H9 (cell line): ENCODE data around the gene ALG14. TPM values are rescaled to one million over a fixed set of nuclear protein-coding genes. Genes with fewer than 3 reads are reported as not detected.

Experiments used
- DNase-seq: peaks from one replicate; pipeline ENCODE4 v3.0.0-alpha.2; 2017
- H2AFZ ChIP-seq: one replicate; pipeline ENCODE4 v1.6.1; 2013; ENCODE audit warnings: mild to moderate bottlenecking, low read length, control low read depth, moderate library complexity
- H2AK5ac ChIP-seq: 2 replicates; pipeline ENCODE4 v1.6.1; 2013; ENCODE audit warnings: low read length, control low read depth, mixed read lengths; ENCODE audit not compliant: insufficient read length
- H2BK120ac ChIP-seq: one replicate; pipeline ENCODE4 v1.6.1; 2013; ENCODE audit warnings: low read depth, mild to moderate bottlenecking, low read length, control low read depth, inconsistent platforms; ENCODE audit not compliant: poor library complexity, severe bottlenecking
- H2BK12ac ChIP-seq: 2 replicates; pipeline ENCODE4 v1.6.1; 2013; ENCODE audit warnings: low read length, control low read depth, mixed read lengths, low read depth; ENCODE audit not compliant: insufficient read length
- H2BK15ac ChIP-seq: 2 replicates; pipeline ENCODE4 v1.6.1; 2013; ENCODE audit warnings: low read depth, low read length, control low read depth
- H2BK20ac ChIP-seq: one replicate; pipeline ENCODE4 v1.6.1; 2013; ENCODE audit warnings: low read depth, mild to moderate bottlenecking, low read length, control low read depth, inconsistent platforms; ENCODE audit not compliant: poor library complexity, severe bottlenecking
- H2BK5ac ChIP-seq: 2 replicates; pipeline ENCODE4 v1.6.1; 2013; ENCODE audit warnings: low read length, control low read depth, mixed read lengths; ENCODE audit not compliant: insufficient read length
- H3K14ac ChIP-seq: 2 replicates; pipeline ENCODE4 v1.6.1; 2013; ENCODE audit warnings: low read length, control low read depth; ENCODE audit not compliant: insufficient read depth
- H3K18ac ChIP-seq: 2 replicates; pipeline ENCODE4 v1.6.1; 2013; ENCODE audit warnings: low read depth, mild to moderate bottlenecking, mixed read lengths, low read length, control low read depth; ENCODE audit not compliant: insufficient read length
- H3K23ac ChIP-seq: 2 replicates; pipeline ENCODE4 v1.6.1; 2013; ENCODE audit warnings: low read length, control low read depth, mixed read lengths, low read depth; ENCODE audit not compliant: insufficient read length
- H3K23me2 ChIP-seq: 2 replicates; pipeline ENCODE4 v1.6.1; 2013; ENCODE audit warnings: low read depth, mild to moderate bottlenecking, mixed read lengths, low read length, control low read depth; ENCODE audit not compliant: insufficient read length, poor library complexity, severe bottlenecking
- H3K27ac ChIP-seq: 2 replicates; pipeline ENCODE4 v1.5.1; 2013; ENCODE audit warnings: low read length, control low read depth, mixed read lengths, low read depth; ENCODE audit not compliant: insufficient read length
- H3K27me3 ChIP-seq: 2 replicates; pipeline ENCODE4 v1.6.1; 2013; ENCODE audit warnings: low read length, control low read depth, inconsistent platforms; ENCODE audit not compliant: insufficient read depth
- H3K4ac ChIP-seq: 2 replicates; pipeline ENCODE4 v1.6.1; 2013; ENCODE audit warnings: low read depth, mild to moderate bottlenecking, control low read depth, inconsistent platforms, low read length, moderate library complexity
- H3K4me1 ChIP-seq: 2 replicates; pipeline ENCODE4 v1.6.1; 2013; ENCODE audit warnings: low read length, control low read depth, inconsistent platforms; ENCODE audit not compliant: insufficient read depth
- H3K4me2 ChIP-seq: 2 replicates; pipeline ENCODE4 v1.6.1; 2013; ENCODE audit warnings: low read length, control low read depth, mixed read lengths; ENCODE audit not compliant: insufficient read length, insufficient read depth
- H3K56ac ChIP-seq: 2 replicates; pipeline ENCODE4 v1.6.1; 2013; ENCODE audit warnings: low read depth, mild to moderate bottlenecking, mixed read lengths, low read length, control low read depth; ENCODE audit not compliant: insufficient read length
- H3K79me1 ChIP-seq: 2 replicates; pipeline ENCODE4 v1.6.1; 2013; ENCODE audit warnings: low read depth, mild to moderate bottlenecking, moderate library complexity, low read length, control low read depth, inconsistent platforms; ENCODE audit not compliant: insufficient read depth, poor library complexity, severe bottlenecking
- H3K79me2 ChIP-seq: 2 replicates; pipeline ENCODE4 v1.6.1; 2013; ENCODE audit warnings: low read length, control low read depth, inconsistent platforms; ENCODE audit not compliant: insufficient read depth
- H3K9ac ChIP-seq: 2 replicates; pipeline ENCODE4 v1.6.1; 2013; ENCODE audit warnings: low read length, control low read depth, mixed read lengths; ENCODE audit not compliant: insufficient read length; ENCODE audit errors: extremely low read depth
- H3K9me3 ChIP-seq: one replicate; pipeline ENCODE4 v1.6.1; 2013; ENCODE audit warnings: low read depth, low read length, inconsistent platforms; ENCODE audit not compliant: control insufficient read depth
- H3T11ph ChIP-seq: one replicate; pipeline ENCODE4 v1.6.1; 2013; ENCODE audit warnings: mild to moderate bottlenecking, low read length, control low read depth, inconsistent platforms
- H4K20me1 ChIP-seq: one replicate; pipeline ENCODE4 v1.6.1; 2013; ENCODE audit not compliant: control insufficient read depth, insufficient read length, insufficient read depth
- H4K5ac ChIP-seq: 2 replicates; pipeline ENCODE4 v1.6.1; 2013; ENCODE audit warnings: low read depth, mild to moderate bottlenecking, mixed read lengths, low read length, control low read depth; ENCODE audit not compliant: insufficient read length
- H4K8ac ChIP-seq: replicated peaks from 2 replicates; pipeline ENCODE4 v1.6.1; 2013; ENCODE audit warnings: low read length, control low read depth, mixed read lengths, low read depth; ENCODE audit not compliant: insufficient read length
- H4K91ac ChIP-seq: 2 replicates; pipeline ENCODE4 v1.6.1; 2013; ENCODE audit warnings: low read depth, mild to moderate bottlenecking, moderate library complexity, mixed read lengths, low read length, control low read depth; ENCODE audit not compliant: insufficient read length
- H3K27ac Mint-ChIP-seq, 3 experiments: 2 replicates in 2 of 3; 3 replicates in 1 of 3; pipeline ENCODE4 v1.8.0; 2020 to 2021; ENCODE audit warnings: mixed read lengths in 3 of 3, mild to moderate bottlenecking in 1 of 3, moderate library complexity in 1 of 3
- H3K27me3 Mint-ChIP-seq: 2 replicates; pipeline ENCODE4 v1.8.0; 2021; ENCODE audit warnings: low read depth, mild to moderate bottlenecking, moderate library complexity, mixed read lengths
- H3K36me3 Mint-ChIP-seq, 3 experiments: 2 replicates in 2 of 3; 3 replicates in 1 of 3; pipeline ENCODE4 v1.8.0; 2020 to 2021; ENCODE audit warnings: low read depth in 3 of 3, mixed read lengths in 3 of 3; ENCODE audit not compliant: insufficient read depth in 1 of 3
- H3K4me1 Mint-ChIP-seq, 2 experiments: 2 replicates each; pipeline ENCODE4 v1.8.0; 2020; ENCODE audit warnings: mixed read lengths in 2 of 2
- H3K4me3 Mint-ChIP-seq, 2 experiments: 2 replicates in 1 of 2; 3 replicates in 1 of 2; pipeline ENCODE4 v1.8.0; 2020 to 2021; ENCODE audit warnings: mild to moderate bottlenecking in 2 of 2, mixed read lengths in 2 of 2, moderate library complexity in 1 of 2
- H3K9me3 Mint-ChIP-seq, 2 experiments: 2 replicates in 1 of 2; 3 replicates in 1 of 2; pipeline ENCODE4 v1.8.0; 2020; ENCODE audit warnings: mild to moderate bottlenecking in 2 of 2, mixed read lengths in 2 of 2, moderate library complexity in 1 of 2
- CTCF ChIP-seq: fragments of 200-600 bp; sonication (generic); conservative IDR thresholded peaks from 3 replicates; pipeline ENCODE4 v1.8.0; 2021; ENCODE audit warnings: antibody characterized with exemption, mild to moderate bottlenecking
- WGBS: extraction: QIAGEN DNeasy Blood & Tissue Kit; methylation state at CpG from one replicate; pipeline ENCODE4 v1.1.7; 2013; ENCODE audit warnings: missing lambda C conversion rate, low lambda C conversion rate, mixed read lengths; ENCODE audit not compliant: insufficient read length; ENCODE audit errors: extremely low coverage; 5-methylcytosine and 5-hydroxymethylcytosine counted together
- total RNA-seq: library from RNA; stranded (reverse); gene quantifications from 2 replicates; pipeline ENCODE4 v1.2.1, GENCODE V29; 2021

Gene ALG14
- total RNA-seq, 1 experiment from 2014 or later: 2.5 TPM

GRCh38 chr1:94952539-94952938, 120.2 kb downstream of the ALG14 start:
- H3K27ac ChIP-seq: no peak overlapping the region
- H2BK20ac ChIP-seq: no peak overlapping the region
- H3K18ac ChIP-seq: no peak overlapping the region
- H3K9ac ChIP-seq: no peak overlapping the region
- no peak overlapping the region for H4K8ac ChIP-seq
- no peak overlapping the region for H3K4me3 Mint-ChIP-seq
- H3K36me3 Mint-ChIP-seq: peaks cover 0 to 4% (median 0%) of the 10 kb centered on the region in 3 experiments; a peak in 1 of 7 replicates
- H3K23ac ChIP-seq: no peak overlapping the region
- H2BK5ac ChIP-seq: no peak overlapping the region
- H3K23me2 ChIP-seq: no peaks in the 10 kb centered on the region
- no peak overlapping the region for H2BK15ac ChIP-seq
- no peak overlapping the region for H3K56ac ChIP-seq
- no peak overlapping the region for H2BK12ac ChIP-seq
- WGBS: no CpG with 5 or more reads among the region's 5 CpGs
- H3K9me3 Mint-ChIP-seq: no peaks in the 10 kb centered on the region
- H3K79me1 ChIP-seq: no peaks in the 10 kb centered on the region
- H4K20me1 ChIP-seq: no peaks in the 10 kb centered on the region
- DNase-seq: no peak
- no peak overlapping the region for H4K91ac ChIP-seq
- no peak overlapping the region for H3K14ac ChIP-seq
- H3K4me2 ChIP-seq: no peak overlapping the region
- H2AK5ac ChIP-seq: no peak overlapping the region
- no peak overlapping the region for H3T11ph ChIP-seq
- no peaks in the 10 kb centered on the region for H3K9me3 ChIP-seq
- H2AFZ ChIP-seq: no peak overlapping the region
- H3K4me1 Mint-ChIP-seq: peaks cover 14 to 16% of the 10 kb centered on the region in 2 experiments
- H3K4me1 ChIP-seq: peaks cover 3% of the 10 kb centered on the region; the same call in 1 of the 2 replicates
- no peak overlapping the region for H4K5ac ChIP-seq
- no peaks in the 10 kb centered on the region for H3K79me2 ChIP-seq
- TF ChIP-seq CTCF: no peak
- no peak overlapping the region for H2BK120ac ChIP-seq
- no peaks in the 10 kb centered on the region for H3K27me3 Mint-ChIP-seq
- H3K27ac Mint-ChIP-seq: no peak overlapping the region
- no peak overlapping the region for H3K4ac ChIP-seq
- H3K27me3 ChIP-seq: no peaks in the 10 kb centered on the region
